GM06990 (cell line): ENCODE data around the gene SMARCD2.

Source experiments
- DNase-seq: peaks from one replicate; pipeline ENCODE4 v3.0.0-alpha.2; 2011; ENCODE audit not compliant: insufficient read length; ENCODE audit errors: extremely low read depth
- H3K27me3 ChIP-seq: replicated peaks from 2 replicates; pipeline ENCODE4 v1.6.0; 2011; ENCODE audit warnings: low read length; ENCODE audit not compliant: control insufficient read depth, insufficient read depth
- H3K36me3 ChIP-seq: 2 replicates; pipeline ENCODE4 v1.5.1; 2011; ENCODE audit warnings: low read length; ENCODE audit not compliant: control insufficient read depth, insufficient read depth
- H3K4me3 ChIP-seq: replicated peaks from 2 replicates; pipeline ENCODE4 v1.5.1; 2011; ENCODE audit warnings: low read depth, mild to moderate bottlenecking, control low read depth, low read length
- TF ChIP-seq, protein P1 (sequence below): IDR thresholded peaks from 2 replicates; pipeline ENCODE4 v1.5.1; 2011; ENCODE audit warnings: low read length, control low read depth, mild to moderate bottlenecking, inconsistent platforms; ENCODE audit not compliant: insufficient read depth, poor library complexity, severe bottlenecking

The SMARCD2 gene

DNA sequence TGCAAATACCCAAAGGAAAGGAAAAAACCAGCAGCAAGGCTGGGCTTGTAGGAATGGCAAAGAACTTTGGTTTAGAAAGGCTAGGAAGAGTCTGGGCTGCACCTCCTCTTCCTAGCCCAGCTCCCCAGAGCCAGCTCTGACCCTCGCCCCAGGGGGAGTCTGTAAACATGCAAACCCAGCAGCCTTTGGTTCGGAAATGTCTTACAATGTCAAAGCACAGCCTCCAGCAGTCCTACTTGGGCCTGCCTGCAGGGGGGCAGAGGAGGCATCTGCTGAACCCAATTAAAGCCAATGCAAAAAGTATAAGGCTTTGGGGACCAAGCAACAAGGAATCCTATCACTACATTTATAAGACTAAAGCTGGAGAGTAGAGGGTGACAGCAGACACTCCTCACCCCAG, 10.0 kb downstream of the SMARCD2 start:
- Histone ChIP-seq H3K27me3 (no peaks in the 10 kb centered on the region), H3K36me3 (peaks cover 59% of the 10 kb centered on the region), H3K4me3 (no peak overlapping the region)
- DNase-seq: no peak
- TF ChIP-seq, protein P1, sequence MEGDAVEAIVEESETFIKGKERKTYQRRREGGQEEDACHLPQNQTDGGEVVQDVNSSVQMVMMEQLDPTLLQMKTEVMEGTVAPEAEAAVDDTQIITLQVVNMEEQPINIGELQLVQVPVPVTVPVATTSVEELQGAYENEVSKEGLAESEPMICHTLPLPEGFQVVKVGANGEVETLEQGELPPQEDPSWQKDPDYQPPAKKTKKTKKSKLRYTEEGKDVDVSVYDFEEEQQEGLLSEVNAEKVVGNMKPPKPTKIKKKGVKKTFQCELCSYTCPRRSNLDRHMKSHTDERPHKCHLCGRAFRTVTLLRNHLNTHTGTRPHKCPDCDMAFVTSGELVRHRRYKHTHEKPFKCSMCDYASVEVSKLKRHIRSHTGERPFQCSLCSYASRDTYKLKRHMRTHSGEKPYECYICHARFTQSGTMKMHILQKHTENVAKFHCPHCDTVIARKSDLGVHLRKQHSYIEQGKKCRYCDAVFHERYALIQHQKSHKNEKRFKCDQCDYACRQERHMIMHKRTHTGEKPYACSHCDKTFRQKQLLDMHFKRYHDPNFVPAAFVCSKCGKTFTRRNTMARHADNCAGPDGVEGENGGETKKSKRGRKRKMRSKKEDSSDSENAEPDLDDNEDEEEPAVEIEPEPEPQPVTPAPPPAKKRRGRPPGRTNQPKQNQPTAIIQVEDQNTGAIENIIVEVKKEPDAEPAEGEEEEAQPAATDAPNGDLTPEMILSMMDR: no peak

DNA sequence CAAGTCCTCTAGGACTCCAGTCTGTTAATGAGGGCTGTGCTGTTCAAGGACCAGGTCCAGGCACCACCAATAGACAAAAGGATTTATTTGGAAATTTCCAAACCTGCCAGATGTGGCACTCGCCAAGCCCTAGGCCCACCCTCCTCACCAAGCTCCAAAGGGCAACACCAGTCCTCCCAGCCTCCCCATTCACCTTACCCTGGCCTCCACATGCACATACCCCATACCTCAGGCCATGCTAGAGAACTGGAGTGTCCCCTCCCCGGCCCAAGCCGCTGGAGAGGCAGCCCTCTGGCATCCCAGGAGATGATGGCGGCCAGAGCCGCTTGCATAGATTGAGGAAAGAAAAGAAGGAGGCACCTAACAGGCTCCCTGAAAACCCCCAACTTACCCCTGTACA, 10.5 kb downstream of the SMARCD2 start:
- no peaks in the 10 kb centered on the region for H3K27me3 ChIP-seq
- TF ChIP-seq, protein P1: no peak
- peaks cover 57% of the 10 kb centered on the region for H3K36me3 ChIP-seq
- no peak for DNase-seq
- no peak overlapping the region for H3K4me3 ChIP-seq

DNA sequence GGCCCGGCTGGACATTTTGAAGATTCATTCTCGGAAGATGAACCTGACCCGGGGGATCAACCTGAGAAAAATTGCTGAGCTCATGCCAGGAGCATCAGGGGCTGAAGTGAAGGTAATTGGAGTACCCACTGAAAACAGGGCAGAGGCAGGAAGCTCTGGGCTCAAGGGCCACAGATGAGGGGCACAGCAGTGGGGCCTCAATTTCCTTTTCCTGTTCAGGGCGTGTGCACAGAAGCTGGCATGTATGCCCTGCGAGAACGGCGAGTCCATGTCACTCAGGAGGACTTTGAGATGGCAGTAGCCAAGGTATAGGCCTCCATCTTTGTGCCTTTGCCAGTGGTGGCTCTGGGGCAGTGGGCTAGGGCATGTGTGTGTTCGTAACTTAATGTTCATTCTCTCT, 11.0 kb downstream of the SMARCD2 start:
- Histone ChIP-seq H3K36me3 (peaks cover 53% of the 10 kb centered on the region), H3K4me3 (no peak overlapping the region), H3K27me3 (no peaks in the 10 kb centered on the region)
- TF ChIP-seq, protein P1: no peak
- no peak for DNase-seq

DNA sequence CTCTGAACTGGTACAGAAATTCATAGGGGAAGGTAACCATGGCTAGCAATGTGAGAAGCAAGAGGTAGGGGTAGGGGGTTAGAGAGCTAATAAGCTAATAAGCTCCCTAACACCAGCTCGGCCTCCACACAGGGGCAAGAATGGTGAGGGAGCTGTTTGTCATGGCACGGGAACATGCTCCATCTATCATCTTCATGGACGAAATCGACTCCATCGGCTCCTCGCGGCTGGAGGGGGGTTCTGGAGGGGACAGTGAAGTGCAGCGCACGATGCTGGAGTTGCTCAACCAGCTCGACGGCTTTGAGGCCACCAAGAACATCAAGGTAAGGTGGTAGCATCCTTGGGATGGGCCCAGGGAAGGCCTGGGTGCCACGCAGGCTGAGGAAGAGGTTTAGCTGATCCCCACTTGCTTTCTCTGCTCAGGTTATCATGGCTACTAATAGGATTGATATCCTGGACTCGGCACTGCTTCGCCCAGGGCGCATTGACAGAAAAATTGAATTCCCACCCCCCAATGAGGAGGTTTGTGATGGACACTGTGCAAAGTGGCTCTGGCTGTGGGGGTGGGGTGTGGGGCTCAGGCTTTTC, 11.5 kb downstream of the SMARCD2 start:
- H3K27me3 ChIP-seq: no peaks in the 10 kb centered on the region
- TF ChIP-seq, protein P1: no peak
- H3K4me3 ChIP-seq: no peak overlapping the region
- peaks cover 53% of the 10 kb centered on the region for H3K36me3 ChIP-seq
- no peak for DNase-seq

DNA sequence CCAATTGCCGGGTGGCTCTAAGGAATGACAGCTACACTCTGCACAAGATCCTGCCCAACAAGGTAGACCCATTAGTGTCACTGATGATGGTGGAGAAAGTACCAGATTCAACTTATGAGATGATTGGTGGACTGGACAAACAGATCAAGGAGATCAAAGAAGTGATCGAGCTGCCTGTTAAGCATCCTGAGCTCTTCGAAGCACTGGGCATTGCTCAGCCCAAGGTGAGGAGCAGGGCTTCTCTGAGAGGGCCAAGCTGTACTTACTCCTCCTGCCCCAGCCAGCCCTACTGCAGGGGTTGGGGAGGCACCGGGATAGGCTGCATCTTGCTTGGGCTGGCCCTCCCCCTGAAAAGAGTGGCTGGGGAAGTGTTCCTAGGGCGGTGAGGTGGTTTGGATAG, 12.2 kb downstream of the SMARCD2 start:
- no peaks in the 10 kb centered on the region for H3K27me3 ChIP-seq
- peaks cover 54% of the 10 kb centered on the region for H3K36me3 ChIP-seq
- H3K4me3 ChIP-seq: no peak overlapping the region
- no peak for DNase-seq
- TF ChIP-seq, protein P1: no peak

DNA sequence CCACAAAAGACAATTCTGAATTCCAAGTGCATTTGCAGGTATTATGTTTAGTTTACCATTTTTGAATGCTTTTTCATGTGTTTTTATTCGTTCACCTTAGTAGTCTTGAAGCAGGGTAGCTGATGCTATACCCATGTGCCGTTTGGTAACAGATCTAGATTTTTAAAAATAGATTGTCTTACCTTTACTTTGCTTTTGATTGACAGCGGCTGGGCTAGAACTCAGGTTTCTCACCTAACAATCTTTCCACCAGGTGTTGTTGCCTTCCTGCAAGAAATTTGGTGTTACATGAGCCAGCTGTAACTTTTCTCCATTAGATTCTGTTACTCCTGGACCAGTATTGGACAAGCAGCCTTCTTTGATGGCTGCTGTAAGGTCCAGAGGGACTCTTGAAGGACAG, 13.5 kb downstream of the SMARCD2 start:
- TF ChIP-seq, protein P1: no peak
- Histone ChIP-seq H3K36me3 (peaks cover 59% of the 10 kb centered on the region), H3K27me3 (no peaks in the 10 kb centered on the region), H3K4me3 (no peak overlapping the region; the same call in 1 of the 2 replicates)
- no peak for DNase-seq
